GM21423 (cell line): ENCODE results near the gene IGDCC3.
A peak's percentile ranks its signal among the peaks of the same experiment; 100 is the strongest.

Source experiments
- ATAC-seq: cut with Tn5 transposase; IDR thresholded peaks from one replicate; pipeline ENCODE4 v1.9.1; 2021; ENCODE audit warnings: mild to moderate bottlenecking, moderate library complexity; ENCODE audit not compliant: unreplicated experiment

Gene IGDCC3

DNA sequence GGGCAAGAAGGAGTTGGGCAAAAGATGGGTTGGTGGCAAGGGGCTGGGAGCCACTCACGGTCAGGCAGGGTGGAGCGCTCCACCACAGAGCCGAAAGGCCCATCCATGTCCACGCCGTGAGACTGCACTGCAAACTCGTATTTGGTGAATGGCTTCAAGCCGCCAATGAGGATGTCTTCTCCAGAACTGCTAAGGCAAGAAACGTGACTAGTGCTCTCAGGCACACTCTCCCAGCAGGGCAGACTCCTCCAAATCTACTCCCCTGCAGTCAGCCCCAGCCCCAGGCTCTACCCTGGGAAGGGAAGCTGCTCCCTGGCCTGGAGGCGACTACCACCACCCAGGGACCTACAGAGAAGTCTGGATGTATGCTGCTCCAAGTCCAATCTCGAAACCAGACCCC, 11.4 kb upstream of the IGDCC3 start:
- ATAC-seq = no peak

DNA sequence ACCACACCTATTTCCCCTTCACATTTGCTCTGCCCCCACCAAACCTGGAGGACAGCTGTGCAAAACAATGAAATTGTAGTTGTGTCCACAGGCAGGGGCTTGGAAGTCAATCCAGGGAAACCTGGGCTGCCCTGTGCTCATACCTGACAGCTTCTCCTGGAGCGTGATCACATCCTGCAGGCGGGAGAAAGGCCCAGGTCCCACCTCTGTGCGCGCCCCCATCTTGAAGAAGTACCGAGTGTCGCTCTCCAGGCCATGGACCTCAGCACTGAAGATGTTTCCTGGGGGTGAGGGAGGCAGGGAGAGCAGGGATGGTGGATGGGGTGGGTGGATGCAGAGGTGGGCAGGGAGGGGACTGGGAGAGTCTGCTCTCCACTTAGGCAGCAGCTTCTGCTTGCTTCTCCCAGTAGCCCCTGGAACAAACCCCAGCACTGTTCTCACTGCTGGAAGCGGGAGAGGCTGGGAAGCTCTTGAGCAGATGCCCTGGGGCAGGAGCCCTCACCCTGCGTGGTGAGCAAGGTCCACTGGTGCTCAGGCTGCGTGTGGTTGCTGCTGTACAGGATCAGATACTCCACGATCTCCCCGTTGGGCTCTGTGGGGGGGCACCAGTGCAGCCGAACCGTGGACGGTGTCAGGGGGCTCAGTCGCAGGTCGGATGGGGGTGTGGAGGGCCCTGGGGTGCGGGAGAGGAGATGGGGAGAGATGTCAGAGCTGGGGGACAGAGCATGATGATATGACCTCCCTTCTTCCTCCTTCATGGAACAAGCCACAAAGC, 10.7 kb upstream of the IGDCC3 start:
- no peak for ATAC-seq

DNA sequence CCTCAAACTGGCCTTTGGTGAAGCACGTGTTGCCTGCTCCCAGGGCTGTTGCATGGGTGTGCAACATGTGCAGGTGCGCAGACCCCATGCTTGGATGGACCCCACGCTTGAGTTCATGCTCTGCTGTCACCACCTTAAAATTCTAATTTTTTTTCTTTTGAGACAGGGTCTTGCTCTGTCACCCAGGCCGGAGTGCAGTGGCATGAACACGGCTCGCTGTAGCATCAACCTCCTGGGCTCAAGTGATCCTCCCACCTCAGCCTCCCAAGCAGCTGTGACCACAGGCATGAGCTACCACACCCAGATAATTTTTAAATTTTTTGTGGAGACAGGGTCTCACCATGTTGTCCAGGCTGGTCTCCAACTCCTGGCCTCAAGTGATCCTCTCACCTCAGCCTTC, 9.1 kb upstream of the IGDCC3 start:
- ATAC-seq = no peak

DNA sequence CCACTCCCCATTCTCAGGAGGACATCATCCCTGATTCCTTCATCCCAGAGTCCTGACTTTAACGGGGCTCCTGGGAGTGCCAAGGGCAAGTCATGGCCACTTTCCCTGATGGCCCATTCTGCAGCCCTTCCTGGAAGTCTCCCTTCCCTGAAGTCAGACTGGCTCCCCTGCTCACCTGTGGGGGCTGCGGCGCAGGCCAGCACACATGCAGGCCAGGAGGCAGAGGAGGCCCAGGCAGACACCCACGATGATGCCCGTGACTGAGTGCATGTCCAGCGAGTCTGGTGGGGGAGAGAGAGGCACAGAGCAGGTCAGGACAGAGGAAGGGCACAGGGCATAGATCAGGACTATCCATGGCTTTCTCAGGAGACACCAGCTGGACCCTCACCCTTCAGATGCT, 8.6 kb upstream of the IGDCC3 start:
- no peak for ATAC-seq

DNA sequence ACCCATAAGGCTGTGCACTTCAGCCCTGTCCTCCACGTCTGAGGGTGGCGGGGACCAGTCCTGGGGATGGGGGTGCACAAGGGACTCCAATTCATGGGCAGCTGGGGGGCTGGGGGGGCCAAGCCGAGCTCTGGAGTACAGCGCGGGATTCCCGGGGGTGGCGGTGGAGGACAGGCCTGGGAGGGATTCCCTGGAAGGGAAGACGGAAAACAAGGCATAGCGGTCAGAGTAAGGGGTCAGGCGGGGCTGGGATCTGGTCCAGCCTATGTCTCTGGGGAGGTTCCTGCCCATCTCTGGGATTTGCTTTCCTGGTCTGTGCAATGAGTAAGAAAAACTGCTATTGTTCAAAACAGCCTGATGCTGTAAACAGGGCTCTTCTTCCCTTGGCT, 8.1 kb upstream of the IGDCC3 start:
- no peak for ATAC-seq

DNA sequence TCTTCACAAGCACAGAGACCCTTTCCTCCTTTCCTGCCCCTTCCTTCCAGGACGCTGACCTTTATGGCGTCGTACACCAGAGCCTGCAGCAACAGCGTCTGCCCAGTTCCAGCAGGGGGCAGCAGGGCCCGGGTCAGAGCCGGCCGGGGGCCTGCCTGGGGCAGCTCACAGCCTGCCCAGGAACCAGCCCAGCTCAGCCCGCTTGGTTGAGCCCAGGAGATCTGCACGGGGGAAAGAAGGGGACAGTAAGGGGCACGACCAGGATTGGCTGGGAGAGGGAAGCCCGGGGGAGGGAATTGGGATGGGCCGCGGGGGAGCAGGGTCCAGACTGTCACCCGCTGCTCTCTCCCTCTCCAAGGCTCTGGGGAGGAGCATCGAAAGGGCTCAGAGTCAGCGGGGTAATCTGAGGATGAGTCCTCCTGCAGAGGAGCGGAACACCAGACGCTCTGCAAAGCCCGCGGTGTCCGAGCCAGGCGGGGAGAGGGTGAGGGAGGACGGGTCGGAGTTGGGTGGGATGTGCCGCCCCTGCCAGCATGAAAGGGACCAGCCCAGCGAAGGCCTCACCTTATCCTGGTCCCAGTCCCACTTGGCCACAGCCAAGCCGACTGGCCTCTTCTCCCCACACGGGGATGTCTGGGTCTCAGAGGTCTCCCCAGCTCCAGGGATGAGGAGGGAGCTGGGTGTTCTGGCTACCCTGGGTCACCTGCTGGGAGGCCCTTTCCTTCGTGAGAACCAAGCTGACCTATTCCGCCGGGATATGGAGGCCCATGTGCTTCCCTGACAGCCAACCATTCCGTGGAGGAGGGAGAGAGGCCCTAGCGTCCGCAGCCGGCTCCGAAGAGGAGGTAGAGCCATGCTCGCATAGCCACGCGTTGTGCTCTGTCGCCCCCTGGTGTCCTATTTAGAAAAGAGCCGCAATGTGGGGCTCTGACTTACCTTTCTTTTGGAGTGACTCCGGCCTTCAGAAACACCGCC, 7.4 kb upstream of the IGDCC3 start:
- peak; percentile 65 for ATAC-seq

DNA sequence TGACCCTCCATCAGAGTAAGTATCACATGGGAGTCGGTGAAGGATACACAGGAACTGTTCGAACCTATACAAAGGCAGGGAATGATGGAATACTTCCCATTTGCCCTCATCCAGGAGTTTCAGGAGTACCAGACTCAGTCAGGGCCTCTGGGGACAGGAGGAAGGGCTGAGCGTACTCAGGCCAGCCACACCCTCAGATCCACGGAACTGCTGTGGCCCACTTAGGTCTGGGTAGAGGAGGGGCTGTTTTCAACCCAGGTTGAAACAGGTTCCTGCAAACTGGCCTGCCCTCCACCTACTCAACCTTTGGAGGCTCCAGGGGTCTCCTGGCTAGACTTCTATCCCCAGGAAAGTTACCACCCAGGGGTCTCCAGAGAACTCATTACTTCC, 6.7 kb upstream of the IGDCC3 start:
- ATAC-seq = peak; percentile 10

DNA sequence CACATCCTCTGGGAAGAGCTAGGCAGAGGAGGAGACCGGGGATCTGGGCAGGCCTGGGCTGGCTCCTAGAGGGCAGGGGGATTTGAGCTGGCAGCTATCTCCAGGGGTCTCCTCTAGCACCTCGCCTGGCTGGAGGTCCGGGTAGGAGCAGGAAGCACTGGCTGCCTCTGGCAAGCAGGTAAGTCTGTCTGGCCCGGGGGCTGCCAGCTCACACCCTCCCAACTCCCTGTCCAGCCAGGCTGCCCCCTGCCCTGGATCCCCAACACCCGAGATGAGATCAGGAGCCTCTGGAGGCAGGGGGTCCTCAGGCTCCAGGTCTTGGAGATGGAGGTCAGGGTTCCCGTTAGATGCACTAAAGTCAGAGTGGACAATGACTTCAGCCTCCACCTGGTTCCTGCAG, 6.2 kb upstream of the IGDCC3 start:
- ATAC-seq = no peak

DNA sequence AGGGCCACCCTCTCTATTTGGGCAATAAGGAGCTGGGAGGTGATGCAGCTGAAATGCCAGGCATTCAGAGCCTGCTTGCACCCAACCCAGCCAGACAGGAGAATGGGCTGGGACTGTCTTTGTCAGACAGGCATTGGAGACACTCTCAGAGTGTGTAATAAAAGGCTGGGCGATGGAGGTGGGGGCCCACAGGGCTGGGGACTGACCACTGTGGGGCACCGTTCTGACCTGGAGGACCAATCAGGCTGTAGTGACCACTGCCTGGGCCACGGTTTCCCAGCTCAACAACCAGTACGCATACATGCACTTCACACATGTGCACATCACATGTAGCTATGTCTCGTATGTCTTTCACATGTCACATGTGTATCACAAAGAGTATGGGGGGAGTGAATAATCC, 5.7 kb upstream of the IGDCC3 start:
- ATAC-seq = no peak

DNA sequence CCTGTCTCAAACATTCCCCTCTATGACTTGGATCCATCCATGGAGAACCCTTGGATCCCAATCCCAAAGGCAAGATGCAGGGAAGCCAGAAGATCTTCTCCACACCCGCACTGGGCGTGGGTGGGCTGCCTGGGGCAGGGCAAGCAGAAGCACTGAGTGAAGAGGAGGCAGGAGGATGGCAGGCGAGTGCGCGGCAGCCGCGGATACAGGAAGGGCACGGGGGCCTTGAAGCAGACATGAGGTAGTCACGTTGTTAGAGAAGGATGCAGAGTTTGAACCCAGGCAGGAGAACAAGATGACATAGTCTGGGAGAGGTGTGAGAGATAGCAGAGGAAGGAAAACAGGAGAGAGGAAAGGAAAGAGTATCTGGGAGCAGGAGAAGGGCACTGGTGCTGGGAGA, 5.1 kb upstream of the IGDCC3 start:
- ATAC-seq = no peak

DNA sequence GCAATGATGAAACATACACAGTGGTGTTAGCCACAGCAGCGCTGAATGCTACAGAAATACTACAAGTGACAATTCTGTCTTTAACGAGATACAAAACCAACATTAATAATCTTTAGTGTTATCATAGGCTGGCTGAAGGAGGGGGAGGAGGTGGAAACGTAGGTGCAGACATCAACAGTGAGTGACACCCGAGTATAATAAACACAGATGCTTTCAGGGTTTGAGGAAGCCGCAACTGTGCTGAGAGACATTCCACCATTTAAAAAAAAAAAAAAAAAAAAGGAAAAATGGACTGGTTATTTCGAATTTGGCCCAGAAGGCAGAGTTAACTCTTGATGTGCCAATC, 4.3 kb upstream of the IGDCC3 start:
- no peak for ATAC-seq

DNA sequence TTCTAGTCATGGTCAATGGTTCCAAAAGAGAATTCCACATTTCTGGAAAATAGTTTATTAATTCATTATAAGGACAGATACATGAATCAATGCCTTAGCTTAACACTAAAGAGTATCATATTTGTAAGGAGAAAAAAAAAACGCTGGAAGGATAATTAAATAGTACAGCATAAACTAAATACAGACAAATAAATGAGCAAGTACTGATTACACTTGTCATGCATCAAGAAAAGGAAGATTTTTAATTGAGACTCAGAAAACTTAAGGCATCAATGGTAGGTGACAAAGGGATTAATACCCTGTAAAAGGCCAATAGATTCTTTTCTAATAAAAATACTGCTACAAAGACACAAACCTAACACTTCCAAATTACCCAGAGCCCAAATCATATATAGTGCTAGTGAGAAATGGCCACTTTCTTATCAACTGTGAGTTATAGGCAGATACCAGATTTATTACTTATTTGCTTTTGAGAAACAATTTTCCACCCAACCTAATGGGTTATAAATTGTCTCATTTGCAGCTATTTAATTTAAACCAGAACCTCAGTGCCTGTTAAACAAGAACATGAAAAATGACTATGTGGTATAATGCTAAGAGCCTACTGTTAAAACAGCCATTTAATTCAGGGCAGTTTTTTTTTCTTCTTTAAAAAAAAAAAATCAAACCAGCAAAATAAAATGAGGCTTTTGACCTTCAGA, 3.8 kb upstream of the IGDCC3 start:
- ATAC-seq = no peak

DNA sequence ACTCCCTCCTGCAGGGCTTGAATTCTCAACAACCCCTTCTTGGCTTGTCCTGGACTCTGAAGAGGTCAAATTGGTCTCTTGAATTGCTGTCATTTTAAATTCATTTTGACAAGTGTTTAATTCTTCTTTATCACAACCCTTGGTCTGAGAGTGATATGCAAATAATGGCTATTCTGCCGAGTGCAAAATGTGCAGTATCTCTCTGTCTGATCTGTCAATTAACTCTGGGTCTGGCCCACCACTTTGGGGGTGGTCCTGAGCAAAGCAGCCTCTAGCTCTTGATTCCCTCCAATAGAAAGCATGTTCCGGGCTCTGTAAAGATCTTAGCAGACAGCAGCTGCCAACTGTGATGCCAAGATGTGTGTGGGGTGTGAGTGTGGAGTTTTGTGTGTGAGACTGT, 2.2 kb upstream of the IGDCC3 start:
- ATAC-seq = no peak

DNA sequence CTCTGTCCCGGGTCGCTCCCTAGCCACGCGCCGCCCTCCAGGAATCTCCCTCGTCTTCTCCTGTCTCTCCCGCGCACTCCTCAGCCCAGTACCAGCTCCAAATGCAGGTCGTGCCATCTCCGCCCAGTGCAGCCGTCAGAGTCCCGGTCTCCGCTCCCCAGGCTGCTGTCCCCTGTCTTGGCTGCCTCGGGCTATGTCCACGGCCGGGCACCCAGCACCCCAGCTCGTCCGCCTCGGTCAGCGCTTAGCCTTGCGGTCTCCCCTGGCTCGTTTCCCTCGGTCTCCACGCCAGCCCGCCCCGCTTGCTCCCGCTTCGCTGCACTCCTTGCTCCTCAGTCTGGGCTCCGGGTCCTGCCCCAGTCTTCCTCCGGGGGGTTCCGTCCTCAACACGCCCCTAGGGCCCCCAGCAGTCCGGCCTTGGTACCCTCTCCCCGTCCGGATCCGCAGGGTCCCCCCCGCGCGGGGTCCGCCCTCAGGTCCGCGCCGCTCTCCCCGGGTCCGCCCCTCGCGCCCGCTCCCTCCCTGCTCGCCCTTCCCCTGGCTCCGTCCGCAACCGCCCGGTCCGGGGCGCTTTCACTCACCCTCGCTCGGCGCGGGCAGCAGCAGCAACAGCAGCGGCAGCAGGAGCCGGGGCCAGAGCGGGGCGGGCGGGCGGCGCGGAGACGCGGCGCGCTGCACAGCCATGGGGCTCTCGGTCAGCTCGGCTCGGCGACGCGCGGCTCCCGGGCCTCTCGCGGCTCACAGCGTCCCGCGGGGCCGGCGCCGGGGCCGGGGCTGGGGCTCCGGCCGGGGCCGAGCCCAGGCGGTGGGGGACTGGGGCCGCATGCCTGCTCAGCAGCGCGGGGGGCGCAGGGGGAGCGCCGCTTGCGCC, 462 bp downstream of the IGDCC3 start:
- ATAC-seq = no peak

DNA sequence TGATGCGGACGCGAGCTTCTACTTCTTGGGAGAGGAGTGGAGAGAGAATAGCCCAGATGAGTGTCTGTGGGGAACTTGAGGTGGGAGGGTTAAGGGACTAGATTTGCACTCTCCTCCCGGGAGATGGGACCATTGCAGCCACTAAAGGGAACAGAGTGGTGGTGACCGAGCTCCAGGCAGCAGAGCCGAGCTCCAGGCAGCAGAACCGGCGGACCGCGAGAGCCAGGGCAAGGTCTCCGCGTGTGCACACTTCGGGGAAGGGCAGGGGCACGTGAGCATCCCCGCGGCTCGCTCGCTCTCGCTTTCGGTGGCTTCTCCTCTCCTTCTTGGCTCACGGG, 1.1 kb downstream of the IGDCC3 start:
- ATAC-seq = no peak

DNA sequence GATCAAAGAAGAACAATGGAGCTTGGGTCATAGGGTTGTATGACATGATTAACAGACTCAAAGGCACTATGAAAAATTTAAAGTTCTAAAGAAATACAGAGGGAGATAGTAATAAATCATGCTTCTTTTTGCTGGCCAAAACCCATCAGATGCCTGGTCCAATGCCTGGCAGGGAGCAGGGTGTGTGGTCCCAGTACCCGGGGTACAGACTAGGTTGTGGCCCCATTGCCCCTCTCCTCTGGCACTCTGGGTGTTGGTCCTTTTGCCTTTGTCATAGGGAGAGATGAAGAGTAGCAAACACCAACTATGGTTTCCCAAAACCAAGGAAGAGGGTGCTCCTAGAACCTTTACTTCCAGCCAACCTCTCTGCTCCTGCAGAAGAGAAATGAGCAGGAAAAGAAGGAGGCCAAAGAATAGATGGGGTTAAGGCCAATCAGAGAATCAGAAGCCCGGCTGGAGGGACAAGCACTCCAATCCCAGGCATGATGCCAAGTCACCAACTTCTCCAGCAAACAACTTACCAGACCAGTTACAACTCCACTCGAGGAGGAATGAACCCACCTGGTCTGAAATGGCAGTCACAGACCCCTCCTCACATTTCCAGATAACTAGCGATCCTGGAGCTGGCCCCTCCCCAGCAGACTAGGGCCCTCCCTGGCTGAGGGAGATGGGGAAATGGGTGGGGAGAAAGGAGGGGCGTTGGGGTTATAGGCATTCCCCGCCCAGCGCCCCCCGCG, 1.8 kb downstream of the IGDCC3 start:
- ATAC-seq = no peak

DNA sequence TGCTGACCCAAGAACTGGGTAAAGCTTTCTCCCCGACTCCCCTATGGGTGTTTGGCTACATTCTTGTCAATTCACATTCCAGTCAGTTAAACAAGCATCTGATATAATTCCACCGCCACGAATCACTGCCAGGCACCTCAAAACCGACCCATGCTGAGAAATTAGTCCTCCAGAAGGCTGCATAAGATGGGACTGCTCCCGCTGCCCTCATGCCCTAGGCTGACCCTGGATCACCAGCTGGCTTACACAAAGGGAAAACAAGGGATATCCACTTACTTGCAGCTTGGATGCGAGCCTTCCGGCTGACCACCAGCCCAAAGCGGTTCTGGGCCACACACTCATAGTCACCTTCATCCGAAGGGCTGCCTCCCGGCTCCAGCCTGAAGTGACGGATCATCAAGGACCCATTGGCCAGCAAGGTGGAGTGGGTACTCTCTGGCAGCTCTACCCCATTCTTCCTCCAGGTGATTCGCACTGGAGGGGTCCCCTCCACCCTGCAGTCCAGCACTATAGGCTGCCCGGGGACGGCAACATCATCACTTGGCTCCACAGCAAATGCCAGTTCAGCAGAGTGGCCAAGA, 2.9 kb downstream of the IGDCC3 start:
- ATAC-seq = no peak

DNA sequence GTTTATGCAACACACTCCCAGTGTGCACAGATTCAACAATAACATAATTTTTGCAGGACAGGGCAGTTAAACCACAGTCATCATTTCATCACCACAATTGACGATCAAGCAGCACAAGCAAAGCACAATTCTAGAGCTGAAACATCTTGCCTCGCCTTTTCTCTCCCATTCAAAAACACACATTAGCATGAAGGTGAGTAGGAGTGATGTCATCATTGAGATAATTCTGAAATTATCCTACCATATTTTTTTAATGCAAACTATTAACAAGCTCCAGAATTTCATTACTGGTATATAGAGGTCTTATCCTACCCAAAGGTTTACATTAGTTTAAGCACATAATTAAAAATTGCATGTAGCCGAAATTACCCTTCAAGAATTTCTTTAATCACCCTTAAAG, 3.5 kb downstream of the IGDCC3 start:
- ATAC-seq = no peak

DNA sequence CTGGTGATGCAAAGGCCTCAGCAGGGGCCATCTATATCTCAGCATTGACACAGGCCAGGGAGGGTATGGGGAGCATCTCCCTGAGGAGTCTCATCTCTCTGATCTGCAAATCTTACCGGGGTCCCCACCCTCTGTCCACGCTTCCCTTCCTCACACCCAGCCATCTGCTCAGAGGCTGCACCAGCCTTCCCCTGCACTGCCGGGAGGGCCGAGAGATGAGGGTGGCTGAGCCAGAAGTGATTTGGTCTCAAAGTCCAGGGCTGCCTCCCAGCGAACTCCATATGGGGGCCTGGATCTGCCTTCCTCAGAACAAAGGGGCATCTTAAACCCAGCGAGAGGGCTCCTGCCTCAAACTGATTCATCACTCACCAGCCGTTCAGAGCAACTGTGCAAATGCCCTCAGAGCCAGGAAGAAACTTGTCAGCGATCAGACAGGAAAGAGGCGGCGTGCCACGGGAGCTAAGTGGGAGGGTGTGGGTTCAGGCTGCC, 4.6 kb downstream of the IGDCC3 start:
- no peak for ATAC-seq

DNA sequence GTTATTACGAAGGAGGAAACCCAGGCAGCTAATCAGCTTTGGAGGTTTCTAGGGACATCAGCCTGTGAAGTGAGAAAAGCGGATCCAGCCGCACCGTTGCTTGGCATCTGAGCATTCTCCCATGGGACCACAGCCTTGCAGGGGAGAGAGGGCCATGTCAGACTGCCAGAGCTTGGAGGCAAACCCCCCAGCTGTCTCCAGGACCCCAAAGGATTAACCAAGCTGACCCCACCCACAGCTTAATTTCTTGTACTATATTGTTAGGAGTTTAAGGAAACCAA, 5.1 kb downstream of the IGDCC3 start:
- no peak for ATAC-seq
